HG02970 (cell line): ENCODE data around the gene PLCH1.
"Not testable (repeated sequence)": the region's sequence is repeated elsewhere in the genome, so short reads cannot be mapped to it uniquely, and the experiment has no call there.

Experiments
- ATAC-seq: cut with Tn5 transposase; IDR thresholded peaks from one replicate; pipeline ENCODE4 v1.9.1; 2021; ENCODE audit warnings: mild to moderate bottlenecking, moderate library complexity, moderate number of reproducible peaks; ENCODE audit not compliant: unreplicated experiment, low FRiP score

The PLCH1 gene

GRCh38 chr3:155431856-155432570, 312.9 kb downstream of the PLCH1 start:
- ATAC-seq: no peak

GRCh38 chr3:155428563-155428962, 316.3 kb downstream of the PLCH1 start:
- no peak for ATAC-seq

- ATAC-seq: no peak
Observed at GRCh38 chr3:155426524-155427230, 318.2 kb downstream of the PLCH1 start.

- no peak for ATAC-seq
Observed at GRCh38 chr3:155425396-155425795, 319.5 kb downstream of the PLCH1 start.

GRCh38 chr3:155424323-155424710, 320.6 kb downstream of the PLCH1 start:
- no peak for ATAC-seq

GRCh38 chr3:155423526-155424322, 321.1 kb downstream of the PLCH1 start:
- ATAC-seq: no peak

- ATAC-seq: no peak
Observed at GRCh38 chr3:155420881-155421486, 323.9 kb downstream of the PLCH1 start.

- ATAC-seq: no peak
Observed at GRCh38 chr3:155420406-155420805, 324.5 kb downstream of the PLCH1 start.

GRCh38 chr3:155418407-155418806, 326.5 kb downstream of the PLCH1 start:
- ATAC-seq: no peak

- no peak for ATAC-seq
Observed at GRCh38 chr3:155417119-155417517, 327.8 kb downstream of the PLCH1 start.

- ATAC-seq: no peak
Observed at GRCh38 chr3:155416500-155417118, 328.3 kb downstream of the PLCH1 start.

- no peak for ATAC-seq
Observed at GRCh38 chr3:155412904-155413303, 332.0 kb downstream of the PLCH1 start.

GRCh38 chr3:155411500-155412223, 333.2 kb downstream of the PLCH1 start:
- ATAC-seq: no peak

- no peak for ATAC-seq
Observed at GRCh38 chr3:155409336-155409735, 335.5 kb downstream of the PLCH1 start.

GRCh38 chr3:155407971-155408370, 336.9 kb downstream of the PLCH1 start:
- ATAC-seq: no peak

GRCh38 chr3:155407331-155407730, 337.5 kb downstream of the PLCH1 start:
- ATAC-seq: no peak

- no peak for ATAC-seq
Observed at GRCh38 chr3:155404486-155404885, 340.4 kb downstream of the PLCH1 start.

GRCh38 chr3:155402656-155403055, 342.2 kb downstream of the PLCH1 start:
- no peak for ATAC-seq

GRCh38 chr3:155398046-155398445, 346.8 kb downstream of the PLCH1 start:
- no peak for ATAC-seq

- not testable (repeated sequence) for ATAC-seq
Observed at GRCh38 chr3:155394896-155395295, 350.0 kb downstream of the PLCH1 start.
